Measurements from ENCODE around the gene ARHGAP5. TPM values are rescaled to one million over a fixed set of nuclear protein-coding genes. Genes with fewer than 3 reads are reported as not detected.

Gene ARHGAP5
- total RNA-seq, 1 experiment from 2014 or later, result 63.0 TPM

DNA sequence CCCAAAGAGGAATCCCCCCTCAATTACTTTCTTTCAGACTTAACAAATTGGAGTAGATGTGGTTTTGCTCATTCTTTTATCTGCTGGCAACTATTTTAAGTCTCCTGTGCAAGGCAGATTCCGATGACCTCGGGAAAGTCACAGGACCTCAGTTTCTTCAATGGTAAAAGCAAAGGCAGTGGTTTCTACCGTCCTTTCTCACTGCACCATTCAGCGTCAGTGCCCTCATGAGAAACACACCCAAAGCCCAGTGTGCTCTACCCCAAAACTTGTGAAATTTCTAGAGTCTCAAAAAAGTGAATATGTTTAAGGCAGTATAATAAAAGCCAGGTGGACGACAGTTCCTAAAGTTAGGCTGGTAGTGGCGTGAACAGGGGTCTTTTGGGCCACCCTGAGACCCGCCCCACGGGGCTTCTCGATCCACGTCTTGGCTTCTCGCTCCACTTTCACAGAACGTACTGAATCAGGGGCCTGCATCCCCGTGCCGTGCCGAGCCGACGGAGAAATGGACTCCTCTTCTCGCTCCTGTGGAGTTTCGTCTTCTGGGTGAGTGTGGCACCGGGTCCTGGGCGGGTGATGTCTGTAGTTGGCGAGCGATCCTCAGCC lies 1.3 kb upstream of the ARHGAP5 start:
- DNase-seq (ENCODE audit: low read depth, low spot score), result no peak
- H3K4me3 ChIP-seq (ENCODE audit: low read depth in 2 of 2, low read length in 2 of 2), result peak overlapping the region; percentile 79 to 91
- ChIA-PET POLR2A (interaction anchor here (0.5 kb wide), 1 partner anchor 537 kb away, joined by 4 read pairs; no protein-coding TSS in a partner anchor), CTCF (interaction anchor here (1.0 kb wide), 1 partner anchor 179 kb away, joined by 3 read pairs; no protein-coding TSS in a partner anchor)
- H3K27ac ChIP-seq (ENCODE audit: low read length), result peak overlapping the region; percentile 97
- H3K4me1 ChIP-seq (ENCODE audit: control insufficient read depth, insufficient read depth, low read length), result peaks cover 9% of the 10 kb centered on the region; the same call in 1 of the 2 replicates
- intact Hi-C loops (cut with micrococcal nuclease; ENCODE audit: unreplicated experiment) (loop anchor here (10.0 kb wide), 2 partner anchors 129 to 141 kb away; partner anchors contain the start of genes RNU6-7 and RNU6-8), in situ Hi-C loops (cut with HindIII; ENCODE audit: low pct_unique_long_range_greater_than_20kb, low sequenced_read_pairs) (no loop called here)
- TF ChIP-seq TCF7L2 (IDR thresholded peaks at IDR 0.05; ENCODE audit: low read depth, low read length) (no peak), SIN3A (IDR thresholded peaks at IDR 0.05; ENCODE audit: borderline replicate concordance, insufficient read depth, low read depth, low read length) (no peak), POLR2AphosphoS5 (IDR thresholded peaks at IDR 0.05; ENCODE audit: low read depth, low read length) (no peak)
- no peaks in the 10 kb centered on the region for H3K27me3 ChIP-seq (ENCODE audit: control insufficient read depth, insufficient read depth, low read length)
- BruUV-seq (replicated peaks), result TSS peak; percentile 99
- no peaks in the 10 kb centered on the region for H3K9me3 ChIP-seq (ENCODE audit: control insufficient read depth, insufficient read depth, low read depth, low read length)
- H3K36me3 ChIP-seq (ENCODE audit: control insufficient read depth, insufficient read depth, low read length), result no peaks in the 10 kb centered on the region; the same call in 1 of the 2 replicates
- ATAC-seq, result peak; percentile 59

DNA sequence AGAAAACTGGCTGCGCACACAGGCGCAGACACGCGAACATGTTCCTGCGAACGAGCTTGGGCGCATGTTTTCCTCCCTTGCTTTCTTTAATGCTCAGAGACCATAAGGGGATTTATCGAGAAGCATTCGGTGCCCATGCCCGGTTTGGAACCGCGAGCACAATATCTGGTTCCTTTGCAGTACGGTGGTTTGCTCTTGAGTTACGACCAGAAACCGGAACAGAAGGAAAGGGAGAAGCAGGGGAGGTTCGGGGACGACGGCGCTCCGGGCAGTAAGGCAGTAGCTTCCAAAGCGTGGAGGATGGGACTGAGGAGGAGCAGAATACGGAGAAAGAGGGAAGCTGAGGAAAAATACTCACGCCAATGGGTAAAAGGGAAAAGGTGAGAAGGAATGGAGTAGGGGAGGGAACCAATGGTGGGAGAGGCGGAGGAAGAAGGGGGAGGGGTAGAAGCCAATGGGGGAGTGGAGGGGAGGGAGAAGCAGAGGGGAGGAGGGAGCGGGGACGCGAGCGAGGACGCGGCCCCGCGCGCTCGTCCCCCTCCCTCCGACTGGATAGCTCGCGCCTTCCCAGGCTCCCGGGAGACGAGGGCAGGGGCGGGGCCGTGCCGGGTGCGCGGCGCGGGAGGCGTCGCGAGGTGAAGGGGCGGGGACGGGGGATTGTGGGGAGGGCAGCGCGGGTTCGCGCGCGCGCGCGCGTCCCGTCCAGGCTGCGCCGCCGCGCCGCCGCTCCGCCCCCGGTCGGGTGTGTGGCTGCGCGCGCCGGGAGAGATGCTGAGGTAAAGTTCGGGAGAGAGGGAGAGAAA lies 625 bp upstream of the ARHGAP5 start:
- Histone ChIP-seq H3K27ac (ENCODE audit: low read length) (peak overlapping the region; percentile 97), H3K9me3 (ENCODE audit: control insufficient read depth, insufficient read depth, low read depth, low read length) (no peaks in the 10 kb centered on the region), H3K36me3 (ENCODE audit: control insufficient read depth, insufficient read depth, low read length) (no peaks in the 10 kb centered on the region; the same call in 1 of the 2 replicates), H3K4me3 (ENCODE audit: low read depth in 2 of 2, low read length in 2 of 2) (peak overlapping the region; percentile 79 to 91), H3K27me3 (ENCODE audit: control insufficient read depth, insufficient read depth, low read length) (no peaks in the 10 kb centered on the region), H3K4me1 (ENCODE audit: control insufficient read depth, insufficient read depth, low read length) (peaks cover 12% of the 10 kb centered on the region; the same call in 1 of the 2 replicates)
- TF ChIP-seq SIN3A (IDR thresholded peaks at IDR 0.05; ENCODE audit: borderline replicate concordance, insufficient read depth, low read depth, low read length) (0 out of 2 replicates have a peak, but pooled peaks have one; percentile 57), POLR2AphosphoS5 (IDR thresholded peaks at IDR 0.05; ENCODE audit: low read depth, low read length) (peak; percentile 55)
- TF ChIP-seq, protein P1, sequence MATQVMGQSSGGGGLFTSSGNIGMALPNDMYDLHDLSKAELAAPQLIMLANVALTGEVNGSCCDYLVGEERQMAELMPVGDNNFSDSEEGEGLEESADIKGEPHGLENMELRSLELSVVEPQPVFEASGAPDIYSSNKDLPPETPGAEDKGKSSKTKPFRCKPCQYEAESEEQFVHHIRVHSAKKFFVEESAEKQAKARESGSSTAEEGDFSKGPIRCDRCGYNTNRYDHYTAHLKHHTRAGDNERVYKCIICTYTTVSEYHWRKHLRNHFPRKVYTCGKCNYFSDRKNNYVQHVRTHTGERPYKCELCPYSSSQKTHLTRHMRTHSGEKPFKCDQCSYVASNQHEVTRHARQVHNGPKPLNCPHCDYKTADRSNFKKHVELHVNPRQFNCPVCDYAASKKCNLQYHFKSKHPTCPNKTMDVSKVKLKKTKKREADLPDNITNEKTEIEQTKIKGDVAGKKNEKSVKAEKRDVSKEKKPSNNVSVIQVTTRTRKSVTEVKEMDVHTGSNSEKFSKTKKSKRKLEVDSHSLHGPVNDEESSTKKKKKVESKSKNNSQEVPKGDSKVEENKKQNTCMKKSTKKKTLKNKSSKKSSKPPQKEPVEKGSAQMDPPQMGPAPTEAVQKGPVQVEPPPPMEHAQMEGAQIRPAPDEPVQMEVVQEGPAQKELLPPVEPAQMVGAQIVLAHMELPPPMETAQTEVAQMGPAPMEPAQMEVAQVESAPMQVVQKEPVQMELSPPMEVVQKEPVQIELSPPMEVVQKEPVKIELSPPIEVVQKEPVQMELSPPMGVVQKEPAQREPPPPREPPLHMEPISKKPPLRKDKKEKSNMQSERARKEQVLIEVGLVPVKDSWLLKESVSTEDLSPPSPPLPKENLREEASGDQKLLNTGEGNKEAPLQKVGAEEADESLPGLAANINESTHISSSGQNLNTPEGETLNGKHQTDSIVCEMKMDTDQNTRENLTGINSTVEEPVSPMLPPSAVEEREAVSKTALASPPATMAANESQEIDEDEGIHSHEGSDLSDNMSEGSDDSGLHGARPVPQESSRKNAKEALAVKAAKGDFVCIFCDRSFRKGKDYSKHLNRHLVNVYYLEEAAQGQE (IDR thresholded peaks at IDR 0.05; ENCODE audit: insufficient read depth in 1 of 2, low read depth in 2 of 2, low read length in 1 of 2), result no peak
- ATAC-seq (peak; percentile 91), DNase-seq (ENCODE audit: low read depth, low spot score) (peak; percentile 73)
- intact Hi-C loops (cut with micrococcal nuclease; ENCODE audit: unreplicated experiment) (loop anchor here (10.0 kb wide), 2 partner anchors 128 to 142 kb away; partner anchors contain the start of genes RNU6-7 and RNU6-8), in situ Hi-C loops (cut with HindIII; ENCODE audit: low pct_unique_long_range_greater_than_20kb, low sequenced_read_pairs) (no loop called here)
- POLR2A ChIA-PET, result interaction anchor here (0.5 to 0.6 kb wide), 4 partner anchors 28 to 1248 kb away, joined by 3 to 19 read pairs (median 4); no protein-coding TSS in a partner anchor
- no TSS peak for BruUV-seq (replicated peaks)
- CTCF ChIA-PET, result interaction anchor here (0.6 to 0.7 kb wide), 2 partner anchors 10 to 142 kb away, joined by 3 to 5 read pairs; no protein-coding TSS in a partner anchor

Data from Panc1 (cell line).